ENCODE measurements around the gene REXO1. TPM values are rescaled to one million over a fixed set of nuclear protein-coding genes. Genes with fewer than 3 reads are reported as not detected.

Gene REXO1
- total and polyA plus RNA-seq, 2 of the 13 experiments (the other 11 are each of a cell fraction or from before 2014, with no cell fraction given): 5.0 to 11.2 TPM

GRCh38 chr19:1883784-1884183 lies 35.5 kb upstream of the REXO1 start:
- ATAC-seq (no peak), FAIRE-seq (no peak), DNase-seq (ENCODE audit: low spot score) (no peak)
- Histone ChIP-seq H3K4me1 (ENCODE audit: insufficient read depth, low read length) (peaks cover 49% of the 10 kb centered on the region), H4K20me1 (ENCODE audit: insufficient read depth, low read length) (peaks cover 16% of the 10 kb centered on the region), H3K36me3 (replicated peaks in 1 of 2; ENCODE audit: control insufficient read depth in 1 of 2, insufficient read depth in 2 of 2, low read length in 2 of 2) (peaks cover 0 to 3% of the 10 kb centered on the region in 2 experiments; a peak in 1 of 5 replicates), H3K9me3 (ENCODE audit: low read length) (no peaks in the 10 kb centered on the region), H3K4me2 (ENCODE audit: low read depth, low read length) (peak overlapping the region; percentile 91), H2AFZ (ENCODE audit: low read length) (no peak overlapping the region), H3K79me2 (ENCODE audit: insufficient read depth, low read length) (peaks cover 32% of the 10 kb centered on the region), H3K9ac (ENCODE audit: insufficient read depth, low read depth, low read length) (peak overlapping the region; percentile 90), H3K27me3 (ENCODE audit: control insufficient read depth in 1 of 2, insufficient read depth in 2 of 2, low read length in 2 of 2) (no peaks in the 10 kb centered on the region), H3K4me3 (replicated peaks in 1 of 3; ENCODE audit: insufficient read depth in 1 of 3, low read depth in 2 of 3, low read length in 3 of 3) (peak overlapping the region; percentile 77 to 99 (median 89); a peak in 5 of 6 replicates), H3K27ac (ENCODE audit: extremely low read length, insufficient read depth, low read length) (no peak overlapping the region)
- POLR2A ChIA-PET: interaction anchor here (0.6 kb wide), 1 partner anchor 13 kb away, joined by 3 read pairs; no protein-coding TSS in a partner anchor
- BruUV-seq (replicated peaks): TSS peak; percentile 65
- no peak for TF ChIP-seq ZNF33A (CRISPR knock-in tag; IDR thresholded peaks at IDR 0.05; ENCODE audit: borderline replicate concordance)
- TF ChIP-seq MAX (IDR thresholded peaks at IDR 0.05): no peak
- no peak for TF ChIP-seq DR1 (CRISPR knock-in tag; IDR thresholded peaks at IDR 0.05)
- 0 out of 2 replicates have a peak, but pooled peaks have one; percentile 7 for TF ChIP-seq ZNF891 (CRISPR knock-in tag; IDR thresholded peaks at IDR 0.05)
- TF ChIP-seq ESRRA (CRISPR knock-in tag; IDR thresholded peaks at IDR 0.05; ENCODE audit: low read depth): no peak
- TF ChIP-seq CBX2 (IDR thresholded peaks at IDR 0.05; ENCODE audit: low read depth, low read length): no peak
- TF ChIP-seq CBX2 (CRISPR knock-in tag; IDR thresholded peaks at IDR 0.05; ENCODE audit: low read depth): no peak
- TF ChIP-seq, protein P1, sequence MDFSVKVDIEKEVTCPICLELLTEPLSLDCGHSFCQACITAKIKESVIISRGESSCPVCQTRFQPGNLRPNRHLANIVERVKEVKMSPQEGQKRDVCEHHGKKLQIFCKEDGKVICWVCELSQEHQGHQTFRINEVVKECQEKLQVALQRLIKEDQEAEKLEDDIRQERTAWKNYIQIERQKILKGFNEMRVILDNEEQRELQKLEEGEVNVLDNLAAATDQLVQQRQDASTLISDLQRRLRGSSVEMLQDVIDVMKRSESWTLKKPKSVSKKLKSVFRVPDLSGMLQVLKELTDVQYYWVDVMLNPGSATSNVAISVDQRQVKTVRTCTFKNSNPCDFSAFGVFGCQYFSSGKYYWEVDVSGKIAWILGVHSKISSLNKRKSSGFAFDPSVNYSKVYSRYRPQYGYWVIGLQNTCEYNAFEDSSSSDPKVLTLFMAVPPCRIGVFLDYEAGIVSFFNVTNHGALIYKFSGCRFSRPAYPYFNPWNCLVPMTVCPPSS (IDR thresholded peaks at IDR 0.05): no peak
- no peak for TF ChIP-seq HOXA7 (CRISPR knock-in tag; IDR thresholded peaks at IDR 0.05)
- no peak for TF ChIP-seq MYC (CRISPR knock-in tag; IDR thresholded peaks at IDR 0.05; ENCODE audit: borderline replicate concordance)
- intact Hi-C loops (cut with micrococcal nuclease; ENCODE audit: unreplicated experiment): no loop called here
- in situ Hi-C loops (cut with HindIII; ENCODE audit: extremely low pct_ligation_motif_present, low pct_unique_long_range_greater_than_20kb): no loop called here
- WGBS (ENCODE audit: low lambda C conversion rate): 31% methylated on average over 8 of the region's 8 CpGs
- CTCF ChIA-PET (ENCODE audit: low intra/inter-chr PET ratio, low total read pairs): no interaction called here

Measured in HepG2 (cell line).